NB4 (cell line): Measurements from ENCODE around the gene SPPL3.

Experiments
- DNase-seq: peaks from one replicate; pipeline ENCODE4 v3.0.0; 2010; ENCODE audit warnings: low read depth
- H3K4me3 ChIP-seq: one replicate; pipeline ENCODE4 v1.5.1; 2011; ENCODE audit warnings: mild to moderate bottlenecking, low read depth, low read length, moderate library complexity
- CTCF ChIP-seq: IDR thresholded peaks from one replicate; pipeline ENCODE4 v1.5.1; 2012; ENCODE audit warnings: low read depth, low read length
- MAX ChIP-seq: IDR thresholded peaks from 2 replicates; pipeline ENCODE4 v1.6.1; 2011; ENCODE audit warnings: low read depth, low read length
- MYC ChIP-seq: IDR thresholded peaks from 2 replicates; pipeline ENCODE4 v1.6.1; 2011; ENCODE audit warnings: low read depth, low read length
- POLR2A ChIP-seq: IDR thresholded peaks from 2 replicates; pipeline ENCODE4 v1.6.1; 2011; ENCODE audit warnings: mild to moderate bottlenecking; ENCODE audit not compliant: insufficient read length; ENCODE audit errors: extremely low read depth

Gene SPPL3

DNA sequence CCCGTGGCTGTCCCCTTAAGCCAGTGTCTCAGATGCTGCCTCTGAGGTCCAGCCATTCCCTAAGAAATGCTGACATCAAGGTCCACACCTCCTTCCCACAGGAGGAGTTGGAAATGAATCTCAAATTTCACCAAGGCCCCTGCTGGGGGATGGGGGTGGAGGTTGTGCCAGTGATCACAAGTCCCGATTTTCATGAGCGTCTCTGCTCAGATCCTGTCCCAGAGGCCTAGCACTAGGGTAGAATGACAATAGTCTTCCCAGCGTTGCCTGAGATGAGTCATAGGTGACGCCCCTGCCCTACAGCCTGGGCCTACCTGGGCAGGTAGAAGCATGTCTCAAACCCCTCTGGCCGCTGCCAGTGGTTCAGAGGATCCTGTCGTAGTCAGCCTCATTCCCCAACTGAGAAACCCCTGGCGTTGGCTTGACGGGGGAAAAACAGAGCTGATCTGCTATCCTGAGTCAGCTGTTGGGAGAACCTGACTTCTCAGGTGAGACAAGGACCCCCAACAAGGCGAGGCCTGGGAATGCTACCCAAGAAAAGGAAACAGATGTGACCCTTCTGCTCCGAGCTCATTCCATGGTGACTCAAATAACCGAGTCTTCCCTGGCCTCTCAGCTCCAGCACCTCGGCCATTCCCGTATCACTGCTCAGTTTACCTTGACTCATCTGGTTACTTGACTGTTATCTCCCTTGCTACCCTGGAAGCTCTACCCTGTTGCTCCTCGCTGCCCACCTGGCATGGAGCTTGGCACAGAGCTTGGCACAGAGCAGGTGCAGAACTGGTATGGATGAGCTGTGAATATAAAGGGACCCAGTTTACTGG is 21.8 kb upstream of the SPPL3 start:
- H3K4me3 ChIP-seq, result no peak overlapping the region
- no peak for TF ChIP-seq MYC
- no peak for TF ChIP-seq POLR2A
- no peak for TF ChIP-seq CTCF
- TF ChIP-seq MAX, result no peak
- DNase-seq, result no peak

DNA sequence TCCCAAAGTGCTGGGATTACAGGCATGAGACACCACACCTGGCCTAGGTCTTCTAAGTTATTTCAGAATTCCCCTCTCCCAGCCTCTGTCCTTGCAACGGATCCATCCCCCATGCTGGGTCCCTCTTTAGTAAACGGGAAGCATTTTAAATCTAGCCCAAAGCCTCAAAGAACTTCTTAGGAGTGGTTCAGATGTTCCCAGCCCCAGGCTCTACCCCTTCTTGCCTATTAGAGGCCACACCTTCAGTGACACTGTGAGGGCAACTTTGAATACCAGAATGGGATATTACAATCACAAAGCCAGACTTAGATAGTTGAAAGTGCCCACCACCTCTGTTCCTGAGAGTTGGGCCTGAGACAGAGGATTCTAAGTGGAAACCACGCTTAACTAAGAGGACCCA is 18.1 kb upstream of the SPPL3 start:
- TF ChIP-seq CTCF, result no peak
- TF ChIP-seq MYC, result no peak
- no peak for TF ChIP-seq MAX
- no peak for TF ChIP-seq POLR2A
- DNase-seq, result no peak
- H3K4me3 ChIP-seq, result no peak overlapping the region

- no peak overlapping the region for H3K4me3 ChIP-seq
- no peak for DNase-seq
- TF ChIP-seq POLR2A (no peak), MAX (no peak), MYC (no peak), CTCF (no peak)
Observed at GRCh38 chr12:120921637-120922036, 17.5 kb upstream of the SPPL3 start.

DNA sequence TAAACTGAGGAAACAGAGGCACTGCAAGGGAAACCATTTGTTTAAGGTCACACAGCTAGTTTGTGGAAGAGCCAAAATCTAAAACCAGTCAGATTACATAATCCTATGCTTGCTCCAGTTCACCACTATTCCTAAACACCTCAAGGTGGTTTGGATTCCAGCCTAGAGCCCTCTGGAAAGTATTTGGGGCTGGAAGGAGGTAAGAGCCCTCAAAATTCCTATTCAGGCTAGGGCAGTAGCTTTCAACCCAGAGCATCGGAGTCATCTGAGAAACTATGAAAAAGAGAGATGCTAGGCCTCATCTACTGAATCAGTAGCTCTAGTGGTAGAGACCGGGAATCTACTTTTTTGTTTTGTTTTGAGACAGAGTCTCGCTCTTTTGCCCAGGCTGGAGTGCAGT is 16.0 kb upstream of the SPPL3 start:
- no peak overlapping the region for H3K4me3 ChIP-seq
- DNase-seq, result no peak

GRCh38 chr12:120917748-120918147 is 13.6 kb upstream of the SPPL3 start:
- no peak overlapping the region for H3K4me3 ChIP-seq
- DNase-seq, result no peak
- no peak for TF ChIP-seq MYC
- no peak for TF ChIP-seq MAX
- no peak for TF ChIP-seq CTCF
- no peak for TF ChIP-seq POLR2A

More for the DNA sequence above, 16.0 kb upstream of the SPPL3 start:
- TF ChIP-seq MYC, result no peak
- TF ChIP-seq POLR2A, result no peak
- no peak for TF ChIP-seq MAX
- TF ChIP-seq CTCF, result no peak
